A673 (cell line): ENCODE data around the gene KRT33B.

Source experiments
- CTCF ChIP-seq: fragments of 300-800, 200-600 bp; sonication (generic); conservative IDR thresholded peaks from 2 replicates; pipeline ENCODE4 v1.5.1; 2017; ENCODE audit warnings: low read depth, mild to moderate bottlenecking, antibody characterized with exemption, low read length, moderate library complexity, mixed read lengths
- EZH2 ChIP-seq: fragments of 200-600 bp; sonication (generic); IDR thresholded peaks from 2 replicates; pipeline ENCODE4 v1.6.1; 2017; ENCODE audit warnings: borderline replicate concordance, low read depth, mild to moderate bottlenecking, mixed read lengths, antibody characterized with exemption, low read length; ENCODE audit not compliant: poor library complexity, severe bottlenecking

GRCh38 chr17:41390411-41390938 is 20.9 kb upstream of the KRT33B start:
- no peak for TF ChIP-seq EZH2
- no peak for TF ChIP-seq CTCF
